HCT116 (cell line): ENCODE measurements around the gene OR2L8. TPM values are rescaled to one million over a fixed set of nuclear protein-coding genes. Genes with fewer than 3 reads are reported as not detected.

Experiments
- ATAC-seq: fragments of 200-7000 bp; cut with Tn5 transposase; 2 replicates; pipeline ENCODE4 v1.9.1; 2020; ENCODE audit warnings: mild to moderate bottlenecking, moderate library complexity
- BruUV-seq: library from RNA; stranded (reverse); fragments of 400-500 nt; replicated peaks from 2 replicates; lab custom pipeline; 2021; lab: Mats Ljungman, UMichigan
- CTCF ChIA-PET: fragments of 300-600 bp; sonication (Branson Sonifier 250); formaldehyde crosslinking; loops from one replicate; lab custom pipeline; 2021; ENCODE audit warnings: antibody characterized with exemption; lab: Charles Lee
- POLR2A ChIA-PET: fragments of 300-600, 350-600 bp; sonication (Branson Sonifier 250); formaldehyde crosslinking; loops from one replicate; lab custom pipeline; 2021; ENCODE audit warnings: antibody characterized with exemption; lab: Charles Lee
- RAD21 ChIA-PET, 2 experiments: fragments of 300-600 bp; sonication (Branson Sonifier 250); formaldehyde crosslinking; loops; one replicate each; lab custom pipeline; 2023; ENCODE audit warnings: low total read pairs in 2 of 2; ENCODE audit not compliant: uncharacterized antibody in 2 of 2, unreplicated experiment in 2 of 2, low non-redundant PET in 1 of 2; lab: Charles Lee
- DNase-seq: peaks from one replicate; pipeline ENCODE4 v3.0.0-alpha.2; 2010; ENCODE audit warnings: low read depth, low spot score
- H2AFZ ChIP-seq: fragments of 200-600 bp; shearing (Covaris generic), sonication (generic); 2 replicates; pipeline ENCODE4 v1.6.1; 2017; ENCODE audit warnings: low read depth, mixed run types, mixed read lengths, antibody characterized with exemption, low read length; ENCODE audit not compliant: poor library complexity, severe bottlenecking
- H3K27ac ChIP-seq: 2 replicates; pipeline ENCODE4 v1.5.1; 2012; ENCODE audit warnings: low read depth, low read length
- H3K27me3 ChIP-seq: fragments of 200-600 bp; sonication (generic); 2 replicates; pipeline ENCODE4 v1.6.1; 2016; ENCODE audit warnings: mixed run types, low read length, mixed read lengths; ENCODE audit not compliant: insufficient read depth
- H3K36me3 ChIP-seq, 2 experiments: fragments of 200-500 bp in 1 of 2; fragments of 200-600 bp in 1 of 2; sonication (Bioruptor generic) in 1 of 2; sonication (generic) in 1 of 2; 2 replicates each; pipeline versions ENCODE4 v1.5.1 to v1.6.1; 2014 to 2016; ENCODE audit warnings: low read length in 2 of 2, inconsistent platforms in 1 of 2, mixed read lengths in 1 of 2, mixed run types in 1 of 2; ENCODE audit not compliant: insufficient read depth in 2 of 2, control insufficient read depth in 1 of 2
- H3K4me1 ChIP-seq, 2 experiments: fragments of 200-600 bp in 1 of 2; sonication (generic) in 1 of 2; 2 replicates each; pipeline versions ENCODE4 v1.5.1 to v1.6.1; 2012 to 2017; ENCODE audit warnings: low read length in 2 of 2, inconsistent platforms in 1 of 2, mild to moderate bottlenecking in 1 of 2, mixed read lengths in 1 of 2, mixed run types in 1 of 2, moderate library complexity in 1 of 2; ENCODE audit not compliant: insufficient read depth in 2 of 2, control insufficient read depth in 1 of 2
- H3K4me2 ChIP-seq: fragments of 200-600 bp; sonication (generic); 2 replicates; pipeline ENCODE4 v1.6.1; 2017; ENCODE audit warnings: mixed run types, low read length, mixed read lengths
- H3K4me3 ChIP-seq, 2 experiments: fragments of 200-600 bp in 1 of 2; sonication (generic) in 1 of 2; replicated peaks in 1 of 2; 2 replicates each; pipeline ENCODE4 v1.5.1; 2011 to 2016; ENCODE audit warnings: low read length in 2 of 2, control low read depth in 1 of 2, low read depth in 1 of 2, mild to moderate bottlenecking in 1 of 2, mixed read lengths in 1 of 2, mixed run types in 1 of 2
- H3K79me2 ChIP-seq: fragments of 200-600 bp; sonication (generic); 2 replicates; pipeline ENCODE4 v1.6.1; 2017; ENCODE audit warnings: mild to moderate bottlenecking, mixed run types, low read length, moderate library complexity, mixed read lengths; ENCODE audit not compliant: insufficient read depth
- H3K9ac ChIP-seq: fragments of 200-600 bp; sonication (generic); 2 replicates; pipeline ENCODE4 v1.6.1; 2016; ENCODE audit warnings: low read length, mixed read lengths
- H3K9me2 ChIP-seq: fragments of 200-600 bp; sonication (generic), shearing (Covaris generic); 2 replicates; pipeline ENCODE4 v1.6.1; 2017; ENCODE audit warnings: mixed run types, mild to moderate bottlenecking, moderate library complexity; ENCODE audit not compliant: insufficient read depth
- H3K9me3 ChIP-seq, 2 experiments: fragments of 200-500 bp in 1 of 2; fragments of 200-600 bp in 1 of 2; sonication (Bioruptor generic) in 1 of 2; sonication (generic) in 1 of 2; 2 replicates each; pipeline ENCODE4 v1.6.1; 2014 to 2017; ENCODE audit warnings: low read length in 2 of 2, mixed read lengths in 2 of 2, inconsistent platforms in 1 of 2, low read depth in 1 of 2, mild to moderate bottlenecking in 1 of 2, mixed run types in 1 of 2, moderate library complexity in 1 of 2; ENCODE audit not compliant: control insufficient read depth in 1 of 2, insufficient read depth in 1 of 2
- H4K20me1 ChIP-seq: fragments of 200-600 bp; sonication (generic), shearing (Covaris generic); 2 replicates; pipeline ENCODE4 v1.6.1; 2017; ENCODE audit warnings: mixed run types, mild to moderate bottlenecking, moderate library complexity; ENCODE audit not compliant: insufficient read depth
- CEBPB ChIP-seq: IDR thresholded peaks from 2 replicates; pipeline ENCODE4 v1.6.1; 2012; ENCODE audit warnings: low read depth
- EZH2 ChIP-seq: fragments of 200-600 bp; sonication (generic); IDR thresholded peaks from 2 replicates; pipeline ENCODE4 v1.6.1; 2017; ENCODE audit warnings: antibody characterized with exemption, mixed run types
- EZH2phosphoT487 ChIP-seq: fragments of 200-600 bp; IDR thresholded peaks from 2 replicates; pipeline ENCODE4 v1.6.1; 2018; ENCODE audit warnings: antibody characterized with exemption, borderline replicate concordance
- POLR2A ChIP-seq: IDR thresholded peaks from 2 replicates; pipeline ENCODE4 v1.7.0; 2011; ENCODE audit warnings: borderline replicate concordance; ENCODE audit not compliant: insufficient read depth, insufficient read length; ENCODE audit errors: extremely low read depth
- RAD21 ChIP-seq: IDR thresholded peaks from 2 replicates; pipeline ENCODE4 v1.6.1; 2012; ENCODE audit warnings: low read depth, mild to moderate bottlenecking
- SIN3A ChIP-seq: IDR thresholded peaks from 2 replicates; pipeline ENCODE4 v1.6.1; 2012; ENCODE audit warnings: low read depth
- SP1 ChIP-seq: IDR thresholded peaks from 2 replicates; pipeline ENCODE4 v1.6.1; 2012; ENCODE audit warnings: low read depth
- TCF7L2 ChIP-seq: IDR thresholded peaks from 2 replicates; pipeline ENCODE4 v1.7.0; 2011; ENCODE audit warnings: borderline replicate concordance, inconsistent platforms; ENCODE audit not compliant: insufficient read depth, insufficient read length; ENCODE audit errors: extremely low read depth
- YY1 ChIP-seq: IDR thresholded peaks from 2 replicates; pipeline ENCODE4 v1.6.1; 2011; ENCODE audit warnings: low read length, low read depth, moderate library complexity, mild to moderate bottlenecking; ENCODE audit not compliant: insufficient replicate concordance; ENCODE audit errors: extremely low read depth
- intact Hi-C: fragments of 100-400 bp; cut with micrococcal nuclease; formaldehyde crosslinking; loops from 2 replicates; pipeline ENCODE4 v1.10.0; 2022
- total RNA-seq: library from RNA; stranded (reverse); gene quantifications from one replicate; pipeline ENCODE4 v1.2.1, GENCODE V29; 2021; ENCODE audit not compliant: unreplicated experiment
- TF ChIP-seq, protein P1 (sequence below): IDR thresholded peaks from 2 replicates; pipeline ENCODE4 v1.6.1; 2012; ENCODE audit warnings: low read depth
- TF ChIP-seq, protein P2 (sequence below): IDR thresholded peaks from 2 replicates; pipeline ENCODE4 v1.6.1; 2011; ENCODE audit warnings: mild to moderate bottlenecking, low read length, moderate library complexity; ENCODE audit not compliant: insufficient replicate concordance; ENCODE audit errors: extremely low read depth

The OR2L8 gene
- total RNA-seq, 1 experiment from 2014 or later, result not detected

DNA sequence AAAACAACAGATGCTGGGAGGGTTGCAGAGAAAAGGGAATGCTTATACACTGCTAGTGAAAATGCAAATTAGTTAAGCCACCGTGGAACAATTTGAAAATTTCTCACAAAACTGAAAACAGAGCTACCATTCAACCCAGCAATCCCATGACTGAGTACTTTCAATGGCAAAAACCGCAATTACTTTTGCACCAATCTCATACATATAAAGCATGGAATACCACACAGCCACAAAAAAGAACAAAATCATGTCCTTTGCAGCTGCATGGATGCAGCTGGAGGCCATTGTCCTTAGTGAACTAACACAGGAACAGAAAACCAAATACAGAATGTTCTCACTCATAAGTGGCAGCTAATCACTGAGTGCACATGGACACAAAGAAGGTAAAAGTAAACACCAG, 34.9 kb upstream of the OR2L8 start:
- Histone ChIP-seq H3K9ac (no peak overlapping the region), H3K9me2 (no peaks in the 10 kb centered on the region), H3K27ac (no peak overlapping the region), H3K4me3 (no peak overlapping the region), H3K9me3 (peaks cover 6 to 21% of the 10 kb centered on the region in 2 experiments; a peak in 2 of 4 replicates), H4K20me1 (no peaks in the 10 kb centered on the region), H3K27me3 (no peaks in the 10 kb centered on the region), H3K36me3 (no peaks in the 10 kb centered on the region), H3K79me2 (no peaks in the 10 kb centered on the region), H3K4me1 (no peaks in the 10 kb centered on the region)
- ChIA-PET POLR2A (no interaction called here), CTCF (no interaction called here)
- TF ChIP-seq POLR2A (no peak), SP1 (no peak), EZH2 (no peak), EZH2phosphoT487 (no peak), CEBPB (no peak), YY1 (no peak)
- TF ChIP-seq, all 23 proteins: peak for 0
- ATAC-seq (no peak), DNase-seq (no peak)
- Histone ChIP-seq H2AFZ (no peak overlapping the region), H3K4me2 (no peak overlapping the region)
- BruUV-seq, result no TSS peak
- intact Hi-C loops, result no loop called here
- RAD21 ChIA-PET, result no interaction called here

DNA sequence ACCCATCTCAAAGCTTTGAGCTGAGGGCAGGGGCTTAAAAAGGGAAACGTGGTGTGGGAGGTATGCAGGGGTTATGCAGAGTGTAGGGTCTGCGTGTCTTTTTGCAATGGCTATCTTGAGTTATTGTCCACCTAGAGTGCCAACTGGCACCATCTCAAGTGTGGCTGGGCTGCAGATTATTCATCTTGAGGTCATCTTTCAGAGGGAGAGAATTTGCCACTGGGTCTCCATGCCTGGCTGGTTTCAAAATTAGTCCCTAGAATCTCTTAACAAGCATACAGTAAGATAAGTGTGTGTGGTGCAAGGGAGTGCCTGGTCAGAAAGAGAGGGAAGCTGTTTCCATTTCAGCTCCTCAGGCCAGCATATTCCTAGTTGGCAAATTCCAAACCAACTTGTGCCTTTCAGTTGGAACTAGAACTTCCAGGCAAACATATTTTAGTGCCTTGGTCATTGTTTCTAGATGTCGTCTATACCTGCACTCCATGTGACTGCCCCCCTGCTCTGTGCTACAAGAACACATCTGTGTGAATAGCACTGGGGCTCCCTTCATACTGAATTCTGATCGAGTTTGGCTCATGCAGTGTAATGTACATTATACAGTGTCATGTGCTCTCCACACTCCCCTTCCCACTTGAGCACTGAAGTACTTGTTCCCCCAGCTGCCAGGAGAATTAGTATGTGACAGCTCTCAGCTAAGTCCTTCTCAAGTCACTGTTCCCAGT, 33.6 kb upstream of the OR2L8 start:
- Histone ChIP-seq H3K79me2 (no peaks in the 10 kb centered on the region), H3K27ac (no peak overlapping the region), H3K27me3 (no peaks in the 10 kb centered on the region), H3K9me2 (no peaks in the 10 kb centered on the region), H3K4me2 (no peak overlapping the region), H3K4me3 (no peak overlapping the region), H4K20me1 (no peaks in the 10 kb centered on the region), H3K9ac (no peak overlapping the region), H3K36me3 (no peaks in the 10 kb centered on the region), H2AFZ (no peak overlapping the region), H3K9me3 (peaks cover 6 to 21% of the 10 kb centered on the region in 2 experiments; a peak in 2 of 4 replicates), H3K4me1 (no peaks in the 10 kb centered on the region)
- RAD21 ChIA-PET, result no interaction called here
- intact Hi-C loops, result no loop called here
- CTCF ChIA-PET, result no interaction called here
- ATAC-seq (no peak), DNase-seq (no peak)
- POLR2A ChIA-PET, result no interaction called here
- BruUV-seq, result no TSS peak
- TF ChIP-seq, protein P1, sequence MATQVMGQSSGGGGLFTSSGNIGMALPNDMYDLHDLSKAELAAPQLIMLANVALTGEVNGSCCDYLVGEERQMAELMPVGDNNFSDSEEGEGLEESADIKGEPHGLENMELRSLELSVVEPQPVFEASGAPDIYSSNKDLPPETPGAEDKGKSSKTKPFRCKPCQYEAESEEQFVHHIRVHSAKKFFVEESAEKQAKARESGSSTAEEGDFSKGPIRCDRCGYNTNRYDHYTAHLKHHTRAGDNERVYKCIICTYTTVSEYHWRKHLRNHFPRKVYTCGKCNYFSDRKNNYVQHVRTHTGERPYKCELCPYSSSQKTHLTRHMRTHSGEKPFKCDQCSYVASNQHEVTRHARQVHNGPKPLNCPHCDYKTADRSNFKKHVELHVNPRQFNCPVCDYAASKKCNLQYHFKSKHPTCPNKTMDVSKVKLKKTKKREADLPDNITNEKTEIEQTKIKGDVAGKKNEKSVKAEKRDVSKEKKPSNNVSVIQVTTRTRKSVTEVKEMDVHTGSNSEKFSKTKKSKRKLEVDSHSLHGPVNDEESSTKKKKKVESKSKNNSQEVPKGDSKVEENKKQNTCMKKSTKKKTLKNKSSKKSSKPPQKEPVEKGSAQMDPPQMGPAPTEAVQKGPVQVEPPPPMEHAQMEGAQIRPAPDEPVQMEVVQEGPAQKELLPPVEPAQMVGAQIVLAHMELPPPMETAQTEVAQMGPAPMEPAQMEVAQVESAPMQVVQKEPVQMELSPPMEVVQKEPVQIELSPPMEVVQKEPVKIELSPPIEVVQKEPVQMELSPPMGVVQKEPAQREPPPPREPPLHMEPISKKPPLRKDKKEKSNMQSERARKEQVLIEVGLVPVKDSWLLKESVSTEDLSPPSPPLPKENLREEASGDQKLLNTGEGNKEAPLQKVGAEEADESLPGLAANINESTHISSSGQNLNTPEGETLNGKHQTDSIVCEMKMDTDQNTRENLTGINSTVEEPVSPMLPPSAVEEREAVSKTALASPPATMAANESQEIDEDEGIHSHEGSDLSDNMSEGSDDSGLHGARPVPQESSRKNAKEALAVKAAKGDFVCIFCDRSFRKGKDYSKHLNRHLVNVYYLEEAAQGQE, result no peak
- TF ChIP-seq EZH2 (no peak), CEBPB (no peak), SP1 (no peak), POLR2A (no peak), SIN3A (no peak), TCF7L2 (no peak), RAD21 (no peak)
- TF ChIP-seq, protein P2, sequence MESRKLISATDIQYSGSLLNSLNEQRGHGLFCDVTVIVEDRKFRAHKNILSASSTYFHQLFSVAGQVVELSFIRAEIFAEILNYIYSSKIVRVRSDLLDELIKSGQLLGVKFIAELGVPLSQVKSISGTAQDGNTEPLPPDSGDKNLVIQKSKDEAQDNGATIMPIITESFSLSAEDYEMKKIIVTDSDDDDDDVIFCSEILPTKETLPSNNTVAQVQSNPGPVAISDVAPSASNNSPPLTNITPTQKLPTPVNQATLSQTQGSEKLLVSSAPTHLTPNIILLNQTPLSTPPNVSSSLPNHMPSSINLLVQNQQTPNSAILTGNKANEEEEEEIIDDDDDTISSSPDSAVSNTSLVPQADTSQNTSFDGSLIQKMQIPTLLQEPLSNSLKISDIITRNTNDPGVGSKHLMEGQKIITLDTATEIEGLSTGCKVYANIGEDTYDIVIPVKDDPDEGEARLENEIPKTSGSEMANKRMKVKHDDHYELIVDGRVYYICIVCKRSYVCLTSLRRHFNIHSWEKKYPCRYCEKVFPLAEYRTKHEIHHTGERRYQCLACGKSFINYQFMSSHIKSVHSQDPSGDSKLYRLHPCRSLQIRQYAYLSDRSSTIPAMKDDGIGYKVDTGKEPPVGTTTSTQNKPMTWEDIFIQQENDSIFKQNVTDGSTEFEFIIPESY, result no peak
